ENCODE data around the gene SERPINA12. TPM values are rescaled to one million over a fixed set of nuclear protein-coding genes. Genes with fewer than 3 reads are reported as not detected.

SERPINA12 gene
- polyA plus RNA-seq, 1 donor from 2014 or later = not detected

DNA sequence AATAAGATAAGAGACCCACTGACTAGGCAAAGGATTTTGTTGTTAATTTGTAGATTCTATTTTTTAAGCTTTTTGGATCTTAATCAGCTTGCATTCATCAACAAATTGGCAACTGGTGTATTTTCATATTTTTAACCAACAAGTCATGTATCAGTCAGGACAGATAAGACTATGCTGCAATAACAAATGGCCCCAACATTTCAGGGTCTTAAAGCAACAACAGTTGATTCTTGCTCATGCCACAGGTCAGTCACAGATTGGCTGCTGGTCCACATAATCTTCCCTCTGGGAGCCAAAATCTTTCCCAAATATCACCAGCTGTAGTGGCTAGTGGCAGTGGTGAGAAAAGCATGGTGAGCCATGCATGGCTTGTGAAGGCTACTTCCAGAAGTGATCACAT, 21.9 kb upstream of the SERPINA12 start:
- Histone ChIP-seq H3F3A (ENCODE audit: insufficient read depth, low read length, poor library complexity, severe bottlenecking) (no peaks in the 10 kb centered on the region), H3K4me3 (ENCODE audit: low read length) (no peak overlapping the region), H4K20me1 (ENCODE audit: insufficient read depth) (no peaks in the 10 kb centered on the region), H3K36me3 (ENCODE audit: insufficient read depth, low read length) (no peaks in the 10 kb centered on the region), H3K79me2 (replicated peaks; ENCODE audit: insufficient read depth, low read length) (no peaks in the 10 kb centered on the region), H3K4me2 (ENCODE audit: low read length) (no peak overlapping the region), H3K9ac (ENCODE audit: low read length) (no peak overlapping the region), H3K27me3 (ENCODE audit: insufficient read depth, low read depth, low read length) (no peaks in the 10 kb centered on the region), H3K9me2 (ENCODE audit: insufficient read depth, low read length) (no peaks in the 10 kb centered on the region), H3K9me3 (ENCODE audit: low read length) (peaks cover 4% of the 10 kb centered on the region), H3K27ac (ENCODE audit: low read length) (no peak overlapping the region), H2AFZ (ENCODE audit: low read depth, low read length) (no peak overlapping the region)
- TF ChIP-seq SMC3 (conservative IDR thresholded peaks at IDR 0.05; ENCODE audit: poor library complexity) (no peak), POLR2AphosphoS5 (IDR thresholded peaks at IDR 0.05) (no peak), EZH2 (IDR thresholded peaks at IDR 0.05; ENCODE audit: borderline replicate concordance, insufficient read depth, low read length, poor library complexity, severe bottlenecking) (no peak), MXI1 (conservative IDR thresholded peaks at IDR 0.05; ENCODE audit: poor library complexity, severe bottlenecking) (no peak), EP300 (conservative IDR thresholded peaks at IDR 0.05; ENCODE audit: poor library complexity, severe bottlenecking) (no peak), RAD21 (conservative IDR thresholded peaks at IDR 0.05) (no peak), TAF1 (IDR thresholded peaks at IDR 0.05; ENCODE audit: low read depth) (no peak)
- TF ChIP-seq, protein P1, sequence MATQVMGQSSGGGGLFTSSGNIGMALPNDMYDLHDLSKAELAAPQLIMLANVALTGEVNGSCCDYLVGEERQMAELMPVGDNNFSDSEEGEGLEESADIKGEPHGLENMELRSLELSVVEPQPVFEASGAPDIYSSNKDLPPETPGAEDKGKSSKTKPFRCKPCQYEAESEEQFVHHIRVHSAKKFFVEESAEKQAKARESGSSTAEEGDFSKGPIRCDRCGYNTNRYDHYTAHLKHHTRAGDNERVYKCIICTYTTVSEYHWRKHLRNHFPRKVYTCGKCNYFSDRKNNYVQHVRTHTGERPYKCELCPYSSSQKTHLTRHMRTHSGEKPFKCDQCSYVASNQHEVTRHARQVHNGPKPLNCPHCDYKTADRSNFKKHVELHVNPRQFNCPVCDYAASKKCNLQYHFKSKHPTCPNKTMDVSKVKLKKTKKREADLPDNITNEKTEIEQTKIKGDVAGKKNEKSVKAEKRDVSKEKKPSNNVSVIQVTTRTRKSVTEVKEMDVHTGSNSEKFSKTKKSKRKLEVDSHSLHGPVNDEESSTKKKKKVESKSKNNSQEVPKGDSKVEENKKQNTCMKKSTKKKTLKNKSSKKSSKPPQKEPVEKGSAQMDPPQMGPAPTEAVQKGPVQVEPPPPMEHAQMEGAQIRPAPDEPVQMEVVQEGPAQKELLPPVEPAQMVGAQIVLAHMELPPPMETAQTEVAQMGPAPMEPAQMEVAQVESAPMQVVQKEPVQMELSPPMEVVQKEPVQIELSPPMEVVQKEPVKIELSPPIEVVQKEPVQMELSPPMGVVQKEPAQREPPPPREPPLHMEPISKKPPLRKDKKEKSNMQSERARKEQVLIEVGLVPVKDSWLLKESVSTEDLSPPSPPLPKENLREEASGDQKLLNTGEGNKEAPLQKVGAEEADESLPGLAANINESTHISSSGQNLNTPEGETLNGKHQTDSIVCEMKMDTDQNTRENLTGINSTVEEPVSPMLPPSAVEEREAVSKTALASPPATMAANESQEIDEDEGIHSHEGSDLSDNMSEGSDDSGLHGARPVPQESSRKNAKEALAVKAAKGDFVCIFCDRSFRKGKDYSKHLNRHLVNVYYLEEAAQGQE (IDR thresholded peaks at IDR 0.05; ENCODE audit: borderline replicate concordance) = no peak
- TF ChIP-seq, protein P2, sequence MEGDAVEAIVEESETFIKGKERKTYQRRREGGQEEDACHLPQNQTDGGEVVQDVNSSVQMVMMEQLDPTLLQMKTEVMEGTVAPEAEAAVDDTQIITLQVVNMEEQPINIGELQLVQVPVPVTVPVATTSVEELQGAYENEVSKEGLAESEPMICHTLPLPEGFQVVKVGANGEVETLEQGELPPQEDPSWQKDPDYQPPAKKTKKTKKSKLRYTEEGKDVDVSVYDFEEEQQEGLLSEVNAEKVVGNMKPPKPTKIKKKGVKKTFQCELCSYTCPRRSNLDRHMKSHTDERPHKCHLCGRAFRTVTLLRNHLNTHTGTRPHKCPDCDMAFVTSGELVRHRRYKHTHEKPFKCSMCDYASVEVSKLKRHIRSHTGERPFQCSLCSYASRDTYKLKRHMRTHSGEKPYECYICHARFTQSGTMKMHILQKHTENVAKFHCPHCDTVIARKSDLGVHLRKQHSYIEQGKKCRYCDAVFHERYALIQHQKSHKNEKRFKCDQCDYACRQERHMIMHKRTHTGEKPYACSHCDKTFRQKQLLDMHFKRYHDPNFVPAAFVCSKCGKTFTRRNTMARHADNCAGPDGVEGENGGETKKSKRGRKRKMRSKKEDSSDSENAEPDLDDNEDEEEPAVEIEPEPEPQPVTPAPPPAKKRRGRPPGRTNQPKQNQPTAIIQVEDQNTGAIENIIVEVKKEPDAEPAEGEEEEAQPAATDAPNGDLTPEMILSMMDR (IDR thresholded peaks at IDR 0.05; ENCODE audit: poor library complexity, severe bottlenecking) = no peak

DNA sequence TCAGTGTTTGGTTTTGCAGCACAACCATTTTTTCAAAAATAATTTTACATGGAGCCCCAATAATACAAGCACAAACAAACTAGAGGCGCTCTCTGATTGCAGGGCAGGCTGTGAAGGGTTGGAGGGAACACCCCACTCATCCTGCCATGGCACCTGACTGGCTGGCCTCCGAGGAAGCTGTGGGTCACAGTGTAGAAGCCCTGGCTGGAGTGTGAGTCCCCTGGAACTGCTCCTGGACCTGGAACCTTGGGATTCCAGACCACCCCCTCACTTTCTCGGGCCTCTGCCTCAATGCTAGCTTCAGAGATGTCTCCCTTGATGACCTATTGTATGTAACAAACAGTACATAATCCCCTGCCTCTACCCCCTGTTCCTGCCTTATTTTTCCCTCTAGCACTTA, 14.8 kb upstream of the SERPINA12 start:
- no peaks in the 10 kb centered on the region for H3F3A ChIP-seq (ENCODE audit: insufficient read depth, low read length, poor library complexity, severe bottlenecking)
- H3K4me3 ChIP-seq (ENCODE audit: low read length) = no peak overlapping the region
- H4K20me1 ChIP-seq (ENCODE audit: insufficient read depth) = no peaks in the 10 kb centered on the region
- H3K27me3 ChIP-seq (ENCODE audit: insufficient read depth, low read depth, low read length) = no peaks in the 10 kb centered on the region
- H3K4me2 ChIP-seq (ENCODE audit: low read length) = no peak overlapping the region
- peaks cover 4% of the 10 kb centered on the region for H3K9me3 ChIP-seq (ENCODE audit: low read length)
- no peak overlapping the region for H2AFZ ChIP-seq (ENCODE audit: low read depth, low read length)
- TF ChIP-seq EZH2 (IDR thresholded peaks at IDR 0.05; ENCODE audit: borderline replicate concordance, insufficient read depth, low read length, poor library complexity, severe bottlenecking) = no peak
- TF ChIP-seq SMC3 (conservative IDR thresholded peaks at IDR 0.05; ENCODE audit: poor library complexity) = no peak
- no peak for TF ChIP-seq EP300 (conservative IDR thresholded peaks at IDR 0.05; ENCODE audit: poor library complexity, severe bottlenecking)
- no peak for TF ChIP-seq MXI1 (conservative IDR thresholded peaks at IDR 0.05; ENCODE audit: poor library complexity, severe bottlenecking)
- TF ChIP-seq, protein P2 (IDR thresholded peaks at IDR 0.05; ENCODE audit: poor library complexity, severe bottlenecking) = no peak
- TF ChIP-seq, protein P1 (IDR thresholded peaks at IDR 0.05; ENCODE audit: borderline replicate concordance) = no peak
- no peak for TF ChIP-seq RAD21 (conservative IDR thresholded peaks at IDR 0.05)
- TF ChIP-seq POLR2AphosphoS5 (IDR thresholded peaks at IDR 0.05) = no peak
- no peak for TF ChIP-seq TAF1 (IDR thresholded peaks at IDR 0.05; ENCODE audit: low read depth)
- no peak overlapping the region for H3K27ac ChIP-seq (ENCODE audit: low read length)
- no peaks in the 10 kb centered on the region for H3K79me2 ChIP-seq (replicated peaks; ENCODE audit: insufficient read depth, low read length)
- no peaks in the 10 kb centered on the region for H3K9me2 ChIP-seq (ENCODE audit: insufficient read depth, low read length)
- no peaks in the 10 kb centered on the region for H3K36me3 ChIP-seq (ENCODE audit: insufficient read depth, low read length)
- no peak overlapping the region for H3K9ac ChIP-seq (ENCODE audit: low read length)

All from neural cell (in vitro differentiated cells).